CD4-positive, CD25-positive, alpha-beta regulatory T cell (primary cell): ENCODE data around the gene FZD10. TPM values are rescaled to one million over a fixed set of nuclear protein-coding genes. Genes with fewer than 3 reads are reported as not detected.

Experiments used
- ATAC-seq, 2 donors: fragments of 150-1000 bp; cut with Tn5 transposase; one replicate each; pipeline ENCODE4 v1.10.0; 2021; ENCODE audit warnings: low read depth in 2 of 2, moderate number of reproducible peaks in 2 of 2, moderate library complexity in 1 of 2
- DNase-seq, 3 donors: peaks; one replicate each; pipeline versions ENCODE4 v3.0.0 to v3.0.0-alpha.2; 2012 to 2022; ENCODE audit warnings: mixed read lengths in 1 of 3
- H3K27ac ChIP-seq: one replicate; pipeline ENCODE4 v1.7.0; 2013; ENCODE audit warnings: mild to moderate bottlenecking, low read length; ENCODE audit not compliant: insufficient read depth, poor library complexity, severe bottlenecking
- H3K27me3 ChIP-seq: one replicate; pipeline ENCODE4 v1.7.0; 2013; ENCODE audit warnings: low read length; ENCODE audit not compliant: control insufficient read depth, insufficient read depth
- H3K36me3 ChIP-seq: one replicate; pipeline ENCODE4 v1.7.0; 2013; ENCODE audit warnings: mild to moderate bottlenecking, low read length, moderate library complexity; ENCODE audit not compliant: control insufficient read depth, insufficient read depth
- H3K4me1 ChIP-seq: 2 replicates; pipeline ENCODE4 v1.7.0; 2013; ENCODE audit warnings: mild to moderate bottlenecking, low read length; ENCODE audit not compliant: insufficient read depth, control insufficient read depth, poor library complexity, severe bottlenecking
- H3K4me3 ChIP-seq: one replicate; pipeline ENCODE4 v1.7.0; 2013; ENCODE audit warnings: low read depth, mild to moderate bottlenecking, low read length, moderate library complexity
- H3K9me3 ChIP-seq, 2 experiments: 1 replicate in 1 of 2; 2 replicates in 1 of 2; pipeline ENCODE4 v1.7.0; 2013; ENCODE audit warnings: low read length in 2 of 2, mild to moderate bottlenecking in 1 of 2, moderate library complexity in 1 of 2; ENCODE audit not compliant: control insufficient read depth in 2 of 2
- H3K27ac Mint-ChIP-seq, 3 donors: one replicate each; pipeline ENCODE4 v1.8.0; 2020 to 2022; ENCODE audit warnings: mild to moderate bottlenecking in 3 of 3, mixed read lengths in 3 of 3, moderate library complexity in 2 of 3
- H3K27me3 Mint-ChIP-seq: one replicate; pipeline ENCODE4 v1.8.0; 2022; ENCODE audit warnings: mild to moderate bottlenecking, mixed read lengths
- H3K36me3 Mint-ChIP-seq: one replicate; pipeline ENCODE4 v1.8.0; 2020; ENCODE audit warnings: mixed read lengths
- H3K4me1 Mint-ChIP-seq, 4 donors: one replicate each; pipeline ENCODE4 v1.8.0; 2020 to 2022; ENCODE audit warnings: mixed read lengths in 4 of 4, mild to moderate bottlenecking in 1 of 4
- H3K4me3 Mint-ChIP-seq, 4 donors: one replicate each; pipeline ENCODE4 v1.8.0; 2020 to 2022; ENCODE audit warnings: mild to moderate bottlenecking in 4 of 4, mixed read lengths in 4 of 4, moderate library complexity in 3 of 4
- H3K9me3 Mint-ChIP-seq, 7 donors: one replicate each; pipeline ENCODE4 v1.8.0; 2020 to 2022; ENCODE audit warnings: mixed read lengths in 7 of 7, mild to moderate bottlenecking in 3 of 7, moderate library complexity in 2 of 7
- polyA plus RNA-seq, 4 donors: library from polyadenylated mRNA; unstranded; fragments of 300-500 nt; fragmentation: Illumina TruSeq; gene quantifications; one replicate each; pipeline ENCODE4 v1.2.3, GENCODE V29; 2021
- total RNA-seq: library from RNA; stranded (reverse); gene quantifications from one replicate; pipeline ENCODE4 v1.2.3, GENCODE V29; 2022

Gene FZD10
- total and polyA plus RNA-seq, 5 donors from 2014 or later = not detected

DNA sequence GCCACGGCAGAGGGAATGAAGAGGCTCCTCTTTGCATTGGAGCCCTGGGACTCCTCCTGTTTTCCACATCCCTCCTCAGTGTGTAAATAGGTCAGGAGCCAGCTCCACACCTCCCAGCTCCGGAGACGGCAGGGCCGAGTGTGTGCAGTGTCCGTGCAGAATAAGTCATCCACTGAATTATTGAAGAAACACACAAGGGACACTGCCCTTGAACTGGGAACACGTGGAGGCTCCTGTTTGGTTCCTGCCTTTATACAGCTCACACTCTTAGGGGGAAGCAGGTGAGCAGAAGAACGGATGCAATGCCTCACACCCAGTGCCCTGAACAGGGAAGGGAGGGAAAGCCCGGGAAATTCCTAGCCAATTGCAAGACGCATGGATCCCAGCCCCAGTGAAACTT is 10.4 kb upstream of the FZD10 start:
- H3K4me3 ChIP-seq = no peak overlapping the region
- no peaks in the 10 kb centered on the region for H3K36me3 ChIP-seq
- no peaks in the 10 kb centered on the region for H3K4me1 ChIP-seq
- peaks cover 0 to 2% (median 0%) of the 10 kb centered on the region in 7 donors for H3K9me3 Mint-ChIP-seq
- H3K36me3 Mint-ChIP-seq = no peaks in the 10 kb centered on the region
- no peak for ATAC-seq
- H3K4me1 Mint-ChIP-seq = no peaks in the 10 kb centered on the region
- no peak overlapping the region for H3K27ac Mint-ChIP-seq
- no peak for DNase-seq
- H3K9me3 ChIP-seq = no peaks in the 10 kb centered on the region
- H3K27me3 ChIP-seq = no peaks in the 10 kb centered on the region
- no peak overlapping the region for H3K27ac ChIP-seq
- peaks cover 5% of the 10 kb centered on the region for H3K27me3 Mint-ChIP-seq
- no peak overlapping the region for H3K4me3 Mint-ChIP-seq

DNA sequence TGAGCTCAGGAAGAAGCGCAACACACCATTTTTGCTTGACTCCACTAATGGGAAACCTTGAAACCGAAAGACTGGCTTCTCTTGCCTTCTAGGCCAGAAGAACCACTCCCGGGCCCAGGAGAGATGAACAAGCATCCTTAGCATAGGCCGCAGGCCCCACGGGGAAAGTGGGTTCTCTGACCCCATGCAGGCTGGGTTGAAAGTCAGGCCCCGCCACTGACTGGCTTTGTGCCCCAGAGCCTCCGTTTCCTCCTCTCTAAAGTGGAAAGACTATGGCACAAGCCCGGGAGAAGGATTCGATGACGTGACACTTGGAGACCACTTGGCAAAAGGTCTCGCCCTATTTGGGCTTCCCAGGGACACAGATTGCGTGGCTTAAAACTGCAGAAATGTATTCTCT is 9.9 kb upstream of the FZD10 start:
- no peak for ATAC-seq
- no peaks in the 10 kb centered on the region for H3K4me1 Mint-ChIP-seq
- DNase-seq = no peak
- no peak overlapping the region for H3K4me3 Mint-ChIP-seq
- H3K36me3 Mint-ChIP-seq = no peaks in the 10 kb centered on the region
- Histone ChIP-seq H3K27ac (no peak overlapping the region), H3K4me1 (no peaks in the 10 kb centered on the region), H3K4me3 (no peak overlapping the region), H3K9me3 (no peaks in the 10 kb centered on the region), H3K36me3 (no peaks in the 10 kb centered on the region), H3K27me3 (no peaks in the 10 kb centered on the region)
- peaks cover 6% of the 10 kb centered on the region for H3K27me3 Mint-ChIP-seq
- peaks cover 0 to 2% (median 0%) of the 10 kb centered on the region in 7 donors for H3K9me3 Mint-ChIP-seq
- no peak overlapping the region for H3K27ac Mint-ChIP-seq

DNA sequence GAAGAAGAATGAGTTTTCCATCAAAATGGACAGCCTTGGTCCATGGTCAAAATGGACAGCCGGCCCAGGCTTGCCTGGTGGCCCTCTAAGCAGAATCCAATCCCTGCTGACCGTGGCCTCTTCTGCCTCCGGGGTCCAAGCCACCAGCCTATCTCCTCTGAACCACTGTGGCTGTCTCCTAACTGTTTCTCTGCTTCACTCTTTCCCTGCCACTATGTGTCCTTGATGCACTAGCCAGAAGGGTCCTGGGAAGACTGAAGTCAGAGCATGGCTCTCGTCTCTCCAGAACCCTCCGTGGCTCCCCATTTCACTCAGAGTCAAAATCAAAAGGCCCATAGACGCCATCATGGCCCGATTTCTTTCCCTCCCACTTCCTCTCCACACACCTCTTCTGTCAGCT is 8.5 kb upstream of the FZD10 start:
- Histone ChIP-seq H3K4me1 (no peaks in the 10 kb centered on the region), H3K27ac (no peak overlapping the region), H3K9me3 (no peaks in the 10 kb centered on the region), H3K4me3 (no peak overlapping the region), H3K36me3 (no peaks in the 10 kb centered on the region), H3K27me3 (peaks cover 4% of the 10 kb centered on the region)
- DNase-seq (no peak), ATAC-seq (no peak)
- H3K27me3 Mint-ChIP-seq = peaks cover 6% of the 10 kb centered on the region
- no peak overlapping the region for H3K27ac Mint-ChIP-seq
- no peaks in the 10 kb centered on the region for H3K4me1 Mint-ChIP-seq
- H3K36me3 Mint-ChIP-seq = no peaks in the 10 kb centered on the region
- H3K9me3 Mint-ChIP-seq = peaks cover 0 to 5% (median 0%) of the 10 kb centered on the region in 7 donors
- no peak overlapping the region for H3K4me3 Mint-ChIP-seq

DNA sequence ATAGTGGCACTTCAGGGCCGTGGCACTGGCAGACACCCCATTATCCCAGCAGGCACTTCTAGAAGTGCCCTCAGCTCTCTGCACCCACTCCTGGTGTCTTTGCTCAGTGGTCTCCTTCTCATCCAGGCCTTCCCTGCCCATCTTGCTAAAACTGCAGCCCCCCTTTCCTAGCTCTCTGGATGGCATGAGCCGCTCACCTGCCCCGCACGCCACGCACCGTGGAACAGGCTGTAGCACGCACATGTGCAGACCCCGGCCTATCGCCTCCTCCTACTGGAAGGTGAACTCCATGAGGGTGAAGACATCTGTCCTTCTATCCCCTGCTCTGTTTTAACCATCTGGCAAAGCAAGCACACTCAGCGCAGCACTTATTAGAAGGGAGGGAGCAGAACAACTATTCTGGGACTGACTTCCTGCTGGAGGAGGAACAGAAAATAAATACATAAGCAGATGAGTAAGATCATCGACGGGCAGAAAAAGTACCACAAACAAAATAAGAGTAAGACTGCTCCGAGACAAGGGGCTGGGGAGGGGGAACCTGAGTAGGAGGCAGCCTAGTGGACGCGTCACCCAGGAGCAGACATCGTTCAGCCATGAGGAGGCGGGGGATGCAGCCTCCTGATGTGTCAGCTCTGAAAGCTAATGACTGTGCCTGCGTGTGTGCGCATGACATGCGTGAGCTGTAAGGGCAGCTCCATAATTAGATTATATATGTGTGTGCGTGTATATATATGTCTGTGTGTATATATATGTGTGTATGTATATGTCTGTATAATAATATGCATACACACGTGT is 7.8 kb upstream of the FZD10 start:
- no peaks in the 10 kb centered on the region for H3K9me3 ChIP-seq
- no peaks in the 10 kb centered on the region for H3K36me3 ChIP-seq
- ATAC-seq = no peak
- no peak overlapping the region for H3K4me3 ChIP-seq
- H3K27me3 Mint-ChIP-seq = peaks cover 6% of the 10 kb centered on the region
- no peaks in the 10 kb centered on the region for H3K4me1 Mint-ChIP-seq
- no peak overlapping the region for H3K4me3 Mint-ChIP-seq
- no peak for DNase-seq
- peaks cover 0 to 5% (median 0%) of the 10 kb centered on the region in 7 donors for H3K9me3 Mint-ChIP-seq
- H3K4me1 ChIP-seq = no peaks in the 10 kb centered on the region
- no peaks in the 10 kb centered on the region for H3K36me3 Mint-ChIP-seq
- peaks cover 9% of the 10 kb centered on the region for H3K27me3 ChIP-seq
- H3K27ac ChIP-seq = no peak overlapping the region
- no peak overlapping the region for H3K27ac Mint-ChIP-seq

DNA sequence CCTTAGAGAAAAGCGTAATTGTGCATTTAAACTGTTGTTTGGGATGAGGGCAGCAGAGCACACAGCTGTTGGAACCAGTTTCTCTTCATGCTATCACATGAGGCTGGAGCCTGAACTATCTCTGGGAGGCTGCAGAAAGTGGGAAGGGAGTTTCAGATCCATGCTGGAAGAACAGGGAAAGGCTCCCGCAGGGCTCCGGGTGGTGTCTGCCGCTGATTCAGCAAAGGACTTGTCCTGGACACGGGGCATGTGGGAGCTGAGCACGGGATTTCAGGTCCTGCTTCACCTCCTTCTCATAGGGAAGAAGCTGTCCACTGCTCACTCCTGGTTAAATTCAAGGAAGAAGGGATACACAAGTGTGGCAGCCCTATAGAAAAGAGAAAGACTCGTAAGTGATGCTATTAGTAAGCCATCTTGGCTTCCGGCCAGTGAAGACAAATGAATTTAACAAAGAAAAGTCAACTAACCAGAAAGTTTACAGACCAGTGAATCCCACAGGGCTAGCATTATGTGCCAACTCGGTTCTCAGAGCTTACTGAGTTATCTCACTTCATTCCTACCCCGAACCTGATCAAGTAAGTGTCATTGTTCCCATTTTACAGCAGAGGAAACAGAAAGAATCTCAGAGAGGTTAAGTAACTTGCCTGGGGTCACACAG is 6.7 kb upstream of the FZD10 start:
- Histone ChIP-seq H3K4me1 (no peaks in the 10 kb centered on the region), H3K9me3 (no peaks in the 10 kb centered on the region), H3K27me3 (peaks cover 14% of the 10 kb centered on the region), H3K27ac (no peak overlapping the region), H3K36me3 (no peaks in the 10 kb centered on the region), H3K4me3 (no peak overlapping the region)
- DNase-seq = no peak
- Mint-ChIP-seq H3K4me3 (peak overlapping the region in 1 of 4 donors; percentile 16), H3K27me3 (peaks cover 6% of the 10 kb centered on the region), H3K27ac (no peak overlapping the region), H3K36me3 (no peaks in the 10 kb centered on the region), H3K9me3 (peaks cover 0 to 5% (median 0%) of the 10 kb centered on the region in 7 donors), H3K4me1 (no peaks in the 10 kb centered on the region)
- no peak for ATAC-seq

DNA sequence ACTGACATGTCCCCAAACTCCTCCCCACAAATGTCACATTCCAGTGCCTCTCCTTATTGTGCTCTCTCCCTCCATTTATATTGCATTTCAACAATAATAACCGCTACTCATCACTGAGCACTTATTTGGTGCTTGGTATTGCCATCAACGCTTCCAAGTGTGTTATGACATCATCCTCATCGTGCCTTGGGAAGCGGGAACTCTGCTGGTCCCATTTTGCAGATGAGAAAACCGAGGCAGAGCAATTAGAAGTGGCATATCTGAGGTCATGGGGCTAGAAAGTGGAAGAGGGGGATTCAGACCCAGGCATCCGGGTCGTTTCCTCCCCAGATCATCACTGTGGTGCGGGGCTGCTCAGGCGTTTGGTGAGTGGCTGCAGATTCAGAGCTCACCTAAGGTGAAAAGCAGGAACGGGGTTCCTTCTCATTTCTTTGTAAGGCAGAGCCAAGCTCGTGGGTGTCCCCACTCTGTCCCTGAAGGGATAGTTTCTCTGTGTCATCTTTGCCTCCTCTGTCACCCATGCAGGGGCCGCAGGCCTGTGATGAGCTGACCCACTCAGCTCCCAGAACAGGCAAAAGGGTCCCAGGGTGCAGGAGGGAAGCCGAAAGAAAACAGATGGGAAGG is 5.5 kb upstream of the FZD10 start:
- H3K4me3 ChIP-seq = no peak overlapping the region
- ATAC-seq = no peak
- no peak overlapping the region for H3K27ac Mint-ChIP-seq
- no peaks in the 10 kb centered on the region for H3K36me3 Mint-ChIP-seq
- no peaks in the 10 kb centered on the region for H3K4me1 Mint-ChIP-seq
- H3K4me1 ChIP-seq = peaks cover 3% of the 10 kb centered on the region
- peaks cover 0 to 5% (median 0%) of the 10 kb centered on the region in 7 donors for H3K9me3 Mint-ChIP-seq
- DNase-seq = no peak
- H3K36me3 ChIP-seq = no peaks in the 10 kb centered on the region
- peaks cover 14% of the 10 kb centered on the region for H3K27me3 ChIP-seq
- no peaks in the 10 kb centered on the region for H3K9me3 ChIP-seq
- peaks cover 6% of the 10 kb centered on the region for H3K27me3 Mint-ChIP-seq
- no peak overlapping the region for H3K27ac ChIP-seq
- H3K4me3 Mint-ChIP-seq = no peak overlapping the region

DNA sequence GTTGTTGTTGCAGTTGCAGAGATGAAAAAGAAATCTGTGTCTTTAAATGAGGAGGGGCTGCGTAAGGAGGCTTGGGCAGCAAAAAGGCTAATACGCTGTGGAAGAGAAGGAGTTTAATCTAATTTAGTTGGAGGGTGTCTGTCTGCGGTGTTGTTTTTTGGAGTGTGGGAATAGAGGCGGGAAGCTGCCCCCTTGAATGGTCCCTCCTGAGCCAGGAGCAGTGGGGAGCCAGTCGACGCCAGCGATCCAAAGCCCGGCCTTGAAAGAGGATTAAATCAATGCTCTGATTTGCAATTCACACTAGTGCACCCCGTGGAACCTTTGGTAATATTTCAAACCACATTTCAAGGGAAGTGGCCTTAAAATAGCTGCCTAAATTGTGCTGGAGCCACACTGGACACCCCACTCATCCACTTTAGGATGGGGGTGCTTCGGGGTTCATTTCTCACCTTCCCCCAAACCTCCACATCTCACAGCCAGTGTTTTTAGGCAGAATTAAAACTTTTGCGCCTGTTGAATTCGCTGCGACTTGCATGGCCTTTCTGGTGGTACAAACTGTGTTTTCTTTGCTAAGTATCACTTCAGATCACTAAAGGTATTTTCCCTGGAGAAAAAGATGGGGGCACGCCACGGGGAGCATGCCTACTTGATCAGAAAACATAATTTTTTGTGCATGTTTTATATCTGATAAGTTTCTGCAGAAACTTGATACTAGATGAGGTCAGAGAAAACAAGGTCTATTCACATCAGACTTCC is 4.1 kb upstream of the FZD10 start:
- Mint-ChIP-seq H3K4me3 (no peak overlapping the region), H3K9me3 (peaks cover 0 to 5% (median 0%) of the 10 kb centered on the region in 7 donors), H3K4me1 (peaks cover 0 to 2% (median 0%) of the 10 kb centered on the region in 4 donors), H3K27ac (no peak overlapping the region), H3K36me3 (no peaks in the 10 kb centered on the region), H3K27me3 (peaks cover 10% of the 10 kb centered on the region)
- H3K4me3 ChIP-seq = no peak overlapping the region
- H3K4me1 ChIP-seq = peaks cover 3% of the 10 kb centered on the region
- H3K27ac ChIP-seq = no peak overlapping the region
- no peaks in the 10 kb centered on the region for H3K9me3 ChIP-seq
- peaks cover 14% of the 10 kb centered on the region for H3K27me3 ChIP-seq
- no peak for ATAC-seq
- H3K36me3 ChIP-seq = no peaks in the 10 kb centered on the region
- no peak for DNase-seq
